GM18861 (cell line): ENCODE measurements around the gene CKS1B.

Source experiments
- ATAC-seq: cut with Tn5 transposase; IDR thresholded peaks from one replicate; pipeline ENCODE4 v1.9.1; 2021; ENCODE audit not compliant: unreplicated experiment

The CKS1B gene

DNA sequence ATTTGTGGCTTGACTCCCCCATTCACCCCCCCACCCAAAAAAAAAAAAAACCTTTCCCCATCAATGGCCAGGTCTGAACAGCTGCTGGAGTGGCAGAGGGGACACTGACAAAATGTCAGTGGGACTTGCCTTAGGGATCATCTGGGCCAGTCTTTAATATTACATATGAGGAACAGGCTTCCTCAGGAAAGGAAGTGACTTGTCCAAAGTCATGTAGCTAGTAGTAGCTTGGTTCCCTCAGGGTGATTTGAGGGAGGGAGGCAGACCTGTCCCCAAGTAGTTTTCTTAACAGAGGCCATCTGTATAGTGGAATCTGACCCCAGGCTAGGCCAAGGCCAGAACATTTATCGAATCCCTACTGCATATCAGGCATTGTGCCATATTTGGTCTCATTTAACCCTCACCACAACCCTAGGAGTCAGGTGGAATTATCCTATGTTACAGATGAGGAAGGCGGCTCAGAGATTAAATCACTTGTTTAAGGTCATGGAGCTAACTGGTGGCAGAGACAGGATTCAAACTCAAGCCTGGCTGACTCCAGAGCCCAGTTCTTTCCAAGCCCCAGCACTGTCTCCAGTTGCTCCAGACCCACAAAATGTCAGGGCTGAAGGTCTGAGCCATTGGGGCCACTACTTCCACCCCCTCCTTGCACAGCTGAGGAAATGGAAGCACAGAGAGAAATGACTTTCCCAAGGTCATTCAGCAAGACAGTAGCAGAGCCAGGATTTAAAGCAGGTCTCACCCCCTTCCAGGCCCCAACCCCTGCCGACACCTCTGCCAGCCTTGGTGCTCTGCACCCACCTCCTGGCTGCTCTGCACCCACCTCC, 38.5 kb downstream of the CKS1B start:
- no peak for ATAC-seq

DNA sequence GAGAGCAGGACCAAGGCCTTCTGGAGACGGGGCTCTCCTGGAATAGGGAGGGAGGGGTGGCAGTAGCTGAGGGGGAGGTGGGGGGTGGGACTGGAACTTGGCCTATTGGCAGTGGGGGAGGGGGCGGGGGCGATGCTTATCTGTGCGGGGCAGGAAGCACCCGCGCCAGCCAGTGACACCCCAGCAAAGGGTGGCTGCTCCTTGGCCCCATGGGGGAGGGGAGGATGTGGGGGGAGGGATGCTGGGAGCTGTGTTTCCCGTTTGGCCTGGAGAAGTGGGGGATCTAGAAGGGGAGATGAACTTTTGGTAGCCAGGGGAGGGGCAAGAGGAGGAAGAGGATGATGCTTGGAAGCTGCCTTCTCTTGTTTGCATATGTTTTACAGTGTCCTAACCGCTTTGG, 39.2 kb downstream of the CKS1B start:
- no peak for ATAC-seq

DNA sequence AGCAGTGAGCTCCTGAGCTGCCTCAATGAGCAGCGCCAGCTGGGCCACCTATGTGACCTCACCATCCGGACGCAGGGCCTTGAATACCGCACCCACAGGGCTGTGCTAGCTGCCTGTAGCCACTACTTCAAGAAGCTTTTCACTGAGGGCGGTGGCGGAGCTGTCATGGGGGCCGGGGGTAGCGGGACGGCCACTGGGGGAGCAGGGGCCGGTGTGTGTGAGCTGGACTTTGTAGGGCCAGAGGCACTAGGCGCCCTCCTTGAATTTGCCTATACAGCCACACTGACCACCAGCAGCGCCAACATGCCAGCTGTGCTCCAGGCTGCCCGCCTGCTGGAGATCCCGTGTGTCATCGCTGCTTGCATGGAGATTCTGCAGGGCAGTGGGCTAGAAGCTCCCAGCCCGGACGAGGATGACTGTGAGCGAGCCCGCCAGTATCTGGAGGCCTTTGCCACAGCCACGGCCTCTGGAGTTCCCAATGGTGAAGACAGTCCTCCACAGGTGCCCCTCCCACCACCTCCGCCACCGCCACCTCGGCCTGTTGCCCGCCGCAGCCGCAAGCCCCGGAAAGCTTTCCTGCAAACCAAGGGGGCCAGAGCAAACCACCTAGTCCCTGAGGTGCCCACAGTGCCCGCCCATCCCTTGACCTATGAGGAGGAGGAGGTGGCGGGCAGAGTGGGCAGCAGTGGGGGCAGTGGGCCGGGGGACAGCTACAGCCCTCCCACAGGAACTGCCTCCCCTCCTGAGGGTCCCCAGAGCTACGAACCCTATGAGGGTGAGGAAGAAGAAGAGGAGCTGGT, 40.4 kb downstream of the CKS1B start:
- ATAC-seq: no peak

DNA sequence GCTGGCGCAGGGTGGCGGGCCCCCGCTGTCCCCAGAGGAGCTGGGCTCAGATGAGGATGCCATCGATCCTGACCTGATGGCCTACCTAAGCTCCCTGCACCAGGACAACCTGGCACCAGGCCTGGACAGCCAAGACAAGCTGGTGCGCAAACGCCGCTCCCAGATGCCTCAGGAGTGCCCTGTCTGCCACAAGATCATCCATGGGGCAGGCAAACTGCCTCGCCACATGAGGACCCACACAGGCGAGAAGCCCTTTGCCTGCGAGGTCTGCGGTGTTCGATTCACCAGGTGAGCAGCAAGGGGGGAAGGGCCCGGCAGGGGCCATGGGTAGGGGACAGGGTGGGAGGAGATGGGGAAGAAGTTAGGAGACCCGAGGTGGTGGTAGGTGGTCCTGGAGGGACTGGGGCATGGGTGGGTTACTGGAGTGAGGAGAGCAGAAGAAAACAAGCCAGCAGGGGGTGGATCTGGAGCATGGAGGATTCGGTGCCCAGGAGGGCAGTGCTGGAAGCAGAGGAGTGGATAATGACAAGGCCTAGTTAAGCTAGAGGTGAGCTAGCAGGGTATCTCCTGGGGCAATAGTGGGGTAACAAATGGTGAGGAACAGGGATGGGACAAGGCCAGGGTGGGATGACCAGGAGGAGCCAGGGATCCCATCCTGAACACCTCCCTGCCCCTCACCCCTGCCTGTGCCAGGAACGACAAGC, 41.2 kb downstream of the CKS1B start:
- no peak for ATAC-seq

DNA sequence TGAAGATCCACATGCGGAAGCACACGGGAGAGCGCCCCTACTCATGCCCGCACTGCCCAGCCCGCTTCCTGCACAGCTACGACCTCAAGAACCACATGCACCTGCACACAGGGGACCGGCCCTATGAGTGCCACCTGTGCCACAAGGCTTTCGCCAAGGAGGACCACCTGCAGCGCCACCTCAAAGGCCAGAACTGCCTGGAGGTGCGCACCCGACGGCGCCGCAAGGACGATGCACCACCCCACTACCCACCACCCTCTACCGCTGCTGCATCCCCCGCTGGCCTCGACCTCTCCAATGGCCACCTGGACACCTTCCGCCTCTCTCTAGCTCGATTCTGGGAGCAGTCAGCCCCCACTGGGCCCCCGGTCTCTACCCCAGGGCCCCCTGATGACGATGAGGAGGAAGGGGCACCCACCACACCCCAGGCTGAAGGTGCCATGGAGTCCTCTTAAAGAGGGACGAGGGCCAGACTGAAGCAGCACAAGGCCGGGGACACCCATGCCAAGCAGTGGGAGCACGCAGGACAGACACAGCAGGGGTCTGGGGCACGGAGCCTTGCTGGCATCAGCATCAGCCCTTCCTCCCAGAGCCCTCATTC, 41.9 kb downstream of the CKS1B start:
- ATAC-seq: no peak

DNA sequence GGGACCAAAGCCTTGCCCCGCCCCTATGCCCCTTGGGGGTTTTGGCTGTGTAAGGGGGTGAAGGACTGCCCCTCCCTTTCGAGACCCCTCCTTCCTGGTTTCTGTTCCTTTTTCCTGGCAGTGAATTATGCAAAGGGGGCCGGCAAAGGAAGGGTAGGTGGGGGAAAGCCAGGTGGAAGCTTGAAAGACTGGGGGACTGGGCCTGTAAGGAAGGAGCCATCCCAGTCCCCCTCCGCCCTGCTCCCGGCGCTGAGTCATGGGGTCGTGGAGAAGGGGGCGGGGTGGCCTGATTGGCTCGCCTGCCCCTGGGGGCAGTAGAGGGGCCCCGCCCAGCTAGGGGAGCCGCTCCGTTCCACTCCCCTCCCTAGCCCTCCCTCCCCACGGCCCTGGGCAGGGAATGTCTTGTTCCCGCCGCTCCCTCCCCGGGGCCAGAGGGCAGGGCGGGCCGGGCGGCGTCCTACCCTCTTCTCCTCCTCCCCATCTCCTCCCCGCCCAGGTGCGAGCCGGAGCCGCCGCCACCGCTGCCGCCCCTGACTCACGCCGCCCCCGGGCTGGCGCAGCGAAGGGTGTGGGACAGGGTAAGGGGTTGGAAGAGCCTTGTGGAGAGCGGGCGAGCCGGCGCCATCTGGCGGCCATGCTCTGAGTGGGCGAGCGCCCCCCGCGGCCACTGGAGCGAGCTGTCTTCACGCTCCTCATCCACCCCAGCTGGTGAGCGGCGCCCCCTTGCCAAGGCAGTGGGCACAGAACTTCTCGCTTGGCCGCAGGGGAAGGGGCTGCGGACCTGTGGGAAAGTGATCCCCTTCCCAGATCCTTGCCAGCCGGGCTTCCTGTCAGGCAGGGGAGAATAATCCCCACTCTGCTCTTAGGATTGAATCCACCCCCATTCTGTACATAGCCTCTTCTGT, 42.8 kb downstream of the CKS1B start:
- ATAC-seq: peak; percentile 52

DNA sequence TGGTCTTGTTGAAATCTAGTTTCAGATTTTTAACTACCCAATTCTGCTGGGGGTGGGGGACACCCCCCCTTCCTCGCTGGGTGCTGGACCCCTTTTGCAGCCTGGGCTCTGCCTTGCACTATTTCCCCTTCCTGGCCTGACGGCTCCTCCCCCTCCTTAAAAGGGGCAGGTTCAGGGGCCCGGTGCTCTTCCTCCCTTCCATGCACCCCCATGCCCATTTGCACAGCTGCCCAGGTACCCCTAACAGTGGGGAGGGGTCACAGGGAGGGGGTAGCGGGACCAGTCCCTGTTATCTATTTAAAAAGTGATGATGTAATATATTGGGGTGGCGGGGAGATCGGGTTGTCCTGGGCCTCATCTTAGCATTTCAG, 43.5 kb downstream of the CKS1B start:
- no peak for ATAC-seq

DNA sequence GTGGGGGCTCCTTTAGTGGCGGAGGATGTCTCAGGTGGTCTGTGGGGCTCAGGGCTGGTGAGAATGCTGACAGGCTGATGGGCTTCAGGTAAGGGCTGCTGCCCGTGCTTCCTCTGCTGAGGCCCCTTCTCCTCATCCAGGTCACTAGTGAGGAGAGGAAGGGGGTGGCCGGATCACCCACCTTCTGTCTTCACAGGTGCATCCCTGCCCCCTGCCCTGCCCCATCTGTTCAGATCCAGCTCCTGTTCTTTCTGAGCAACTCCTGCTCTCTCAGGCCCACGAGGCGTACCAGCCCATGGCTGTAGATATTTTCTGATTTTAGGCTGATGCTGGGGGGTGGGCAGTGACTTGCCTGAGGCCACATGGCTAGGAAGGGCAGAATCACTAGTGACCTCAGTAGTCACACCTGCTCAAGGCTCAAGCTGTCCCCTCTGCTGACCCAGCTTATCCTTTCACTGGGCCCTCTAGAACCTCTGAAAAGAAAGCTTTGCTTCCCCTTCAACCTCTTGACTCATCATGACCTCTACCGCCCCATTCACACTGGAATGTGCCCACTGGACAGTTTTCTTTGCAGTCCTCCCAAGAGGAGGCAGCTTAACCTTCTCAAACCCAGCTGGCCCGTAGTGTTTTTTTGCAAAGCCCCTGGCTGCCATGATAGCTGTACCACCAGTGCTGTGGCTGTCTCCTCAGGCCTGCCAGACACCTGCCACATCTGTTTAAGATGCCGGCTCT, 44.3 kb downstream of the CKS1B start:
- ATAC-seq: no peak

DNA sequence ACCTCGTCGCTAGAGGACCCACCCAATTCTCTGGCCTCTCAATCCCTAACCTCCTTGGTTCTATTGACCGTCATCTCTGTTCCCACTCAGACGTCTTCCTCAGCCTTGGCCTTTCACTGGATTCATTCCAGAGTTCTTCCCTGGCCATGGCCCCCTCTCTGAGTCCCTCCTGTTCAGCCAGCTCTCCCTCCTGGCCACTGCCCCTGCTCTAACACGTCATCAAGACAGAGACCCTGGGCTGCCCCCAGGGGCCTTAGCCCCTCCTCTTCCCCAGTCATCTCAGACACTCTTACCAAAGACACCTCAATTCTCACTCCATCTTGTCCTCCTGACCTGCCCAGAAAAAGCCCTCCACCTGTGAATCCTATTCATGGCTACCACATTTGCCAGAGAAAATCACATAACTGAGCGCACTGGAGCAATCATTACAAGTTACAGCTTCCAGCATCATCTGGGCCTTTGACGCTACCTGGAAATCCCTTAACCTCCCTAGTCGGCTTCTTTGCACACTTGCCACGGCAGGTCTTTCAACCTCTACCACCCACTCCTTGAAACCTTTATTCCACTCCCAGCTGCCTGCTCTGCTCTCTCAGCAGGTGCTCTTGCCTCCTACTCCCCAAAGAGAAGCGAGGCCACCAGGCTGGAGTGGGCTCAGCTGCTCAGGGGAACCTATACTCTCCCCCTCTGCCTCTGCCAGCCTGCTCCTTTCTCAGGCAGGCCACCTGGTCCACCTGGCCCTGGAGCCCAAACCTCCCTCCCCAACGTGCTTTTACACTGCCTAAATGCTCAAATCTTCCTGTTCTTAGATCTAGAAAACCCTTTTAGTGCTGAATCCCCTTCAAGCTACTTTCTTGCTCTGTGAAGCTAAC, 45.1 kb downstream of the CKS1B start:
- no peak for ATAC-seq

DNA sequence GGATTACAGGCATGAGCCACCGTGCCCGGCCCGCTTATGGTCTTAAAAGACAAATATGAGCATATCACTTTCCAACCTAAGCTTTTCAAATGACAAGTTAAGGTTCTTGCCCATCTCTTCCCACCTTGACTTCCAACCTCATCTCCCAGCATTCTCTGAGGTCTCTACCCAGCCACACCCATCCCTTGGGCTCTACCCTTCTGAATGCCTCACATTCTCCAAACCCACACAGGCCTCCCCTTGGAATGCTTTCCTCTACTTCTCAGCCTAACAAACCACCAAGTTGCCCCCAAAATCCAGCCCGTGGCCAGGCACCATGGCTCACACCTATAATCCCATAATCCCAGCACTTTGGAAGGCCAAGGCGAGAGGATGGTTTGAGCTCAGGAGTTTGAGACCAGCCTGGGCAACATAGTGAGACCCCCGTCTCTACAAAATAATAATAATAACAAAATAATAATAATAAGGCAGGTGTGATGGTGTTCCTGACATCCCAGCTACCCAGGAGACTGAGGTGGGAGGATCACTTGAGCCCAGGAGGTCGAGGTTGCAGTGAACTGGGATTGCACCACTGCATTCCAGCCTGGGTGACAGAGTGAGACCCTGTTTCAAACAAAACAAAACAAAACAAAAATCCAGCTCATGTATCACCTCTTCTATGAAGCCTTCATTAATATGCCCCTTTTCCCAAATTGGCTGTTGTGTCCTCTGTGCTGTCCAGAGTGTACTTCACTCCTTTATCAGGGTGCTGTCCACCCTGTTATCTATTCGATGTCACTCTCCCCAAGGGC, 47.9 kb downstream of the CKS1B start:
- no peak for ATAC-seq

DNA sequence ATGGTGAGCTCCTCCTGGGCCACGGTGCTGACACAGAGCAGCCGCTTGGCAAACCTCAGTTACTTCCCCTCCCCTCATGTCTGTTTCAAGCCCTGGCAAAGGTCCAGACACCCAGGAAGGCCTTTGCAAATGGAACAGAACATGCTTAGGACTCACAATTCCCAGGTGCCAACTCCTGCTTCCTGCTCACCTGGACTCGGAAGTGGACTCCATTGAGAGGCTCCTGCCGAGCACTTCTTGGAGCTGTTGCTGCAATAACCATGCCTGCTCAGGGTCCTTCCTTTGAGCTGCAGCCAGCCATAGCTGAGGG, 48.4 kb downstream of the CKS1B start:
- no peak for ATAC-seq

DNA sequence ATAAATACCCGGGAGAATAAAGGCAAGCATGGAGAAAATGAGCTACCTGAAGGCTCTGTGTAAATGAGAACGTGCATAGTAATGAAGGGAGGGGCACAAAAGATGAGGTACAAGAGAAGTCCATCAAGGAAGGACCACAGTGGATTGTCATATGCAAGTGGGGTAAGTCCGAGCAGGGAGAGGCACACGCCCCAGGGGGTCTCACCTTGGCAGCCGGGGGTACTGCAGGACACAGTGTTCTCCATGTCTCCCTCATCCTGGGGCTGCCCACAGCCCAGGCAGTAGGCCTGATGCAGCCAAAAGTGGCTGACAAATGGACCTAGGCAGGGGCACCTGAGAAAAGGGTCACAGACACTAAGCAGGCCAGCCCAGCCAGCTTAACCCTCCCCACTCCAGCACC, 49.1 kb downstream of the CKS1B start:
- ATAC-seq: no peak

DNA sequence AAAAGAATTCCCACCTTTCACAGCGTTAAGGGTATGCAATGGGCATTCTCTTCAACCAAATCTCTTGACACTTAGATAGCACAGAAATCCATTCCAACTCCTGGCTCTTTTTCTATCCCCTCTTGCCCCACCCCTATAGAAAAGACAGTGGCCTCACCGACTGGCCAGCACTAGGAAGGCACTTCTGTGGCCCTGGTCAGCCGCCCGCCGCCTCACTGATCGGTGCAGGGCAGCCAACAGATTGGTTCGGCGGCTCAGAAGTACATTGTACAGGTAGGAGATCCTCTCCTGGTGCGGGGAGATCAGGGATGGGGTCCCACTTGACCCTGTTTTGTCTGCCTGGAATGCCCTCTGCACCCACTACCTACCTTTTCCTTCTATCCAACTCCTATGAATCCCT, 49.8 kb downstream of the CKS1B start:
- no peak for ATAC-seq

DNA sequence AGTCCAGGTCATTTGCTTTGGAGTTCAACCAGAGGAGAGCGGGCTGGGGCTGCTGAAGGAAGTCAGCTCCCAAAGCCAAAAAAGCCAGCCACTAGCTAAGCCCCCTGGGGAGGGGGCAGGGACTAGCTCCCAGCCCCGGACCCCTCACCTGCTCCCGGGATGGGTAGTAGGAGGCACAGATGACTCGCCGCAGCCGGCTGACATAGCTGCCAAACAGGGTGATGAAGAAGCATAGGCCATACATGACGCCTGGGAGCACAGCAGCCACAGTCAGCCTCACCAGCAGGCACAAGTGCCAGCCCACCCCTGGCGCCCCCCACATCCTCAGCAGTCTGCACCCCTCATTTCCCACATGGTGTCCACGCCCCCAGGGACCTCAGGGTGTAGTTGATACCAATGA, 51.7 kb downstream of the CKS1B start:
- ATAC-seq: no peak

DNA sequence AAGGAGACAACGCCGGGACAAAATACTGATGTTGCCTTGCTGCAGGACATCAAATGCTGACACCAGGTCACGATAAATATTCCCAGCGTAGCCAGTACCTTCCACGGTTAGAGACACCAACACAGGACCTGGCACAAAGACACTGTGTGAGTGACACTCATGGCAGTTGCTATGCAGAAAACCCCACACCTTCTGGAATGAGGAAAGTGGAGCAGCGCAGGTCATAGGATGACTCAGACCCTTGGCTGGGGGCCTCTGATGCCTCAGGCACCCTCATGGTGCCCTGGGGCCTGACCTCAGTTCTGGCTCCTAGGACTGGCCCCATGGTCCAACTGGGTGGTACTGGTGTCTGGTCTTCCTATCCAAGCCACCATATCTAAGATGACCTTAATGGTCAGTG, 52.1 kb downstream of the CKS1B start:
- no peak for ATAC-seq
